Smooth muscle cell (in vitro differentiated cells): ENCODE measurements around the gene UBA52. TPM values are rescaled to one million over a fixed set of nuclear protein-coding genes. Genes with fewer than 3 reads are reported as not detected.
"Not testable (repeated sequence)": the region's sequence is repeated elsewhere in the genome, so short reads cannot be mapped to it uniquely, and the experiment has no call there.

Experiments
- DNase-seq: peaks from one replicate; lab custom pipeline; 2025; ENCODE audit not compliant: unreplicated experiment; lab: John Stamatoyannopoulos, UW
- H2AFZ ChIP-seq: fragments of 200-600 bp; sonication (generic); 2 replicates; pipeline ENCODE4 v1.6.0; 2016; ENCODE audit warnings: antibody characterized with exemption, low read depth, mild to moderate bottlenecking
- H3F3A ChIP-seq: fragments of 200-600 bp; sonication (generic); 2 replicates; pipeline ENCODE4 v1.6.0; 2017; ENCODE audit warnings: antibody characterized with exemption, low read depth
- H3K27ac ChIP-seq: fragments of 200-600 bp; sonication (generic); 2 replicates; pipeline ENCODE4 v1.5.1; 2016; ENCODE audit warnings: low read depth, mild to moderate bottlenecking
- H3K27me3 ChIP-seq: fragments of 200-600 bp; sonication (generic); 2 replicates; pipeline ENCODE4 v1.6.1; 2016; ENCODE audit warnings: low read depth, mild to moderate bottlenecking
- H3K36me3 ChIP-seq: fragments of 200-600 bp; sonication (generic); 2 replicates; pipeline ENCODE4 v1.5.1; 2016; ENCODE audit warnings: low read depth
- H3K4me1 ChIP-seq: fragments of 200-600 bp; sonication (generic); 2 replicates; pipeline ENCODE4 v1.5.1; 2016; ENCODE audit warnings: low read depth
- H3K4me2 ChIP-seq: fragments of 200-600 bp; sonication (generic); 2 replicates; pipeline ENCODE4 v1.6.0; 2016; ENCODE audit warnings: mild to moderate bottlenecking
- H3K4me3 ChIP-seq: fragments of 200-600 bp; sonication (generic); 2 replicates; pipeline ENCODE4 v1.5.1; 2016; ENCODE audit warnings: mild to moderate bottlenecking
- H3K79me2 ChIP-seq: fragments of 200-600 bp; sonication (generic); 2 replicates; pipeline ENCODE4 v1.6.0; 2016; ENCODE audit warnings: low read depth, mild to moderate bottlenecking
- H3K9ac ChIP-seq: fragments of 200-600 bp; sonication (generic); 2 replicates; pipeline ENCODE4 v1.6.0; 2016; ENCODE audit warnings: low read depth
- H3K9me3 ChIP-seq: fragments of 200-600 bp; sonication (generic); replicated peaks from 2 replicates; pipeline ENCODE4 v1.5.1; 2016; ENCODE audit warnings: low read depth
- H4K20me1 ChIP-seq: fragments of 200-600 bp; sonication (generic); 2 replicates; pipeline ENCODE4 v1.6.0; 2016; ENCODE audit warnings: low read depth
- WGBS: methylation state at CpG from one replicate; pipeline ENCODE4 v1.1.7; 2016; ENCODE audit warnings: low lambda C conversion rate; 5-methylcytosine and 5-hydroxymethylcytosine counted together
- polyA plus RNA-seq: library from polyadenylated mRNA; unstranded; fragments of >200 nt; fragmentation: Nextera tagmentation; extraction: Ambion mirVana; gene quantifications from 2 replicates; pipeline ENCODE4 v1.2.1, GENCODE V29; 2016
- total RNA-seq: library from RNA; depleted of rRNA; stranded (reverse); fragments of >200 nt; gene quantifications from 2 replicates; pipeline ENCODE4 v1.2.3, GENCODE V29; 2014
- TF ChIP-seq, protein P1 (sequence below): fragments of 200-600 bp; sonication (generic); IDR thresholded peaks from 2 replicates; pipeline ENCODE4 v1.5.1; 2017; ENCODE audit warnings: borderline replicate concordance, mild to moderate bottlenecking, antibody characterized with exemption; ENCODE audit not compliant: insufficient read depth, poor library complexity, severe bottlenecking

UBA52 gene
- total and polyA plus RNA-seq, 2 experiments from 2014 or later = 752 to 1,086 TPM

DNA sequence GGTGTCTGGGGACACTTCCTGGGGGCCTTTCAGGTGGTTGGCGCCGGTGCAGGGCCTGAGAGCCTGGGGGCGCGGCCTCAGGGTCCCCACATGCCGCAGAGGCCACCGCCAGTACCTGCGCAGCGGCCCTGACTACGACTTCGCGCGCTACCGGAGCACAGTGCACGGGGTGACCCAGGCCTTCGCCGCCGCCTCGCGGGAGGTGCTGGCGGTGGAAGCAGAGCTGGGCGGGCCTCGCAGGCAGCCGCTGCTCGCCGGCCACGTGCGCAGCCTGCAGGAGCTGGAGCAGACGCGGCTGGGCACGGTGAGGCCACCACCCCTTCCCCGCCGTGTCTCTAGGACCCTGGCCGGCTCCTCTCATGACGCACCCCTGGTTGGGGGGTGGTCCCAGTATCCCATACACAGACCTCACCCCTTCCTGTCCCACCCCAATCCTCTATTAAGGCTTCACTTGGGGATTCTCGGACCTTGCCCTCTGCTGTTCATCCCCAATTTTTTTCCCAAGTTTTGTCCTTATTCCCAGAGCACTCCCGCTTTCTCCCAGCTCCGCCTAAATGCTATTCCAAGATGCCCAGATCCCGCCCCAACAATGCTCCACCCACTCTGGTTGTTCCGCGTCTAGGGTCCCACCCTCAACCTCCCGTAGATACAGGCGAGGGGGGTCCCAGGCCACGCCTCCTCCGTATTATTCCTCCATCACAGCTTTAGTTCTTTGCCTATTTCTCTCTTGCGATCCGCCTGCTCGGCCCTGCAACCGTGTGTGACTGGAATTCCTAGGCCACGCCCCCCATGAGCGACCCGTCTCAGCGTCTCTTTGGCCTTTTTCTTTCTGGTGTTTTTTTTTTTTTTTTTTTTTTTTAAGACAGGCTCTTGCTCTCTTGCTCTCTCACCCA, 18.0 kb downstream of the UBA52 start:
- WGBS = 1% methylated on average over 49 of the region's 52 CpGs

DNA sequence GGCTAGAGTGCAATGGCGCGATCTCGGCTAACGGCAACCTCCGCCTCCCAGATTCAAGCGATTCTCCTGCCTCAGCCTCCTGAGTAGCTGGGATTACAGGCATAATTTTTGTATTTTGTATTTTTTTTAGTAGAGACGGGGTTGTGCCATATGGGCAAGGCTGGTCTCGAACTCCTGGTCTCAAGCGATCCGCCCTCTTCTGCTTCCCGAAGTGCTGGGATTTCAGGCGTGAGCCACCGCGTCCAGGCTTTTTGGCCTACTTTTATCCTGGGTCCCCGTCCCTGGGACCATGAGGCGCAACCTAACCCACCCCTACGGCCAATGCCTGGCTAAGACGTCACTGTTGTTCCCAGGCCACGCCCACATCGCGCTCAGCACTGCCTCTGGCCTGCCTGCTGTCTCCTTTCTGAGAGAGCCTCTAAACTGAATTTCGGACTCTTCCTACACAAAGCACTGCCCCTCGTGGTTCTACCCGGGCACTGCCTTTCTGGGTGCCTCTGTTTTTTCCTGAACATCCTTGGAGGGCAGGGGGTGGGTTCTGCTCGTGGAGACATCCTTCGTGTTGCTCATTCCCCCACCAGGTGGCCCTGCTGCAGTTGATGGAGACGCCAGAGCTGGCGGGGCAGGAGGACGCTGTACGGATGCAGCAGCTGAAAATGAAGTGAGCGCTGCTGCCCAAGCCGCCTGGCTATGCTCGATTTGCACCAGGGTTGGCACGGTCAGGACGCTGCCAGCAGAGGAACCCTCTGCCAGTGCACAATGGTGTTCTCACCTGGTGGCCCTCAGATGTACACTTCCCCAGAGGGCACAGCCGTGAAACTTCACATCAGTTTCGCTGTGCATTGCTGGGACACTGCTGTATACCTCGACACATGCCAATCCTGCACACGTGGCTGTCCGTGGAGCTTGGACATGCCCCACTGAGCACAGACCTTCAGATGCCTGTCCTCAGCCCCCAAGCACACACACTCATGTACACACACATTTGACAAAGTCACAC, 18.9 kb downstream of the UBA52 start:
- Histone ChIP-seq H2AFZ (no peak overlapping the region), H3K4me1 (peaks cover 10% of the 10 kb centered on the region), H3K27me3 (no peaks in the 10 kb centered on the region), H3K9ac (no peak overlapping the region), H3K27ac (peak overlapping the region; percentile 71), H3F3A (peaks cover 39% of the 10 kb centered on the region), H3K9me3 (no peaks in the 10 kb centered on the region), H3K36me3 (no peaks in the 10 kb centered on the region), H3K4me3 (peak overlapping the region; percentile 95), H4K20me1 (peaks cover 31% of the 10 kb centered on the region), H3K79me2 (no peaks in the 10 kb centered on the region), H3K4me2 (peak overlapping the region; percentile 96)
- peak; percentile 63 for DNase-seq
- WGBS = 33% methylated on average over 40 of the region's 40 CpGs
- TF ChIP-seq, protein P1, sequence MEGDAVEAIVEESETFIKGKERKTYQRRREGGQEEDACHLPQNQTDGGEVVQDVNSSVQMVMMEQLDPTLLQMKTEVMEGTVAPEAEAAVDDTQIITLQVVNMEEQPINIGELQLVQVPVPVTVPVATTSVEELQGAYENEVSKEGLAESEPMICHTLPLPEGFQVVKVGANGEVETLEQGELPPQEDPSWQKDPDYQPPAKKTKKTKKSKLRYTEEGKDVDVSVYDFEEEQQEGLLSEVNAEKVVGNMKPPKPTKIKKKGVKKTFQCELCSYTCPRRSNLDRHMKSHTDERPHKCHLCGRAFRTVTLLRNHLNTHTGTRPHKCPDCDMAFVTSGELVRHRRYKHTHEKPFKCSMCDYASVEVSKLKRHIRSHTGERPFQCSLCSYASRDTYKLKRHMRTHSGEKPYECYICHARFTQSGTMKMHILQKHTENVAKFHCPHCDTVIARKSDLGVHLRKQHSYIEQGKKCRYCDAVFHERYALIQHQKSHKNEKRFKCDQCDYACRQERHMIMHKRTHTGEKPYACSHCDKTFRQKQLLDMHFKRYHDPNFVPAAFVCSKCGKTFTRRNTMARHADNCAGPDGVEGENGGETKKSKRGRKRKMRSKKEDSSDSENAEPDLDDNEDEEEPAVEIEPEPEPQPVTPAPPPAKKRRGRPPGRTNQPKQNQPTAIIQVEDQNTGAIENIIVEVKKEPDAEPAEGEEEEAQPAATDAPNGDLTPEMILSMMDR = peak; percentile 55

More for the DNA sequence above, 18.0 kb downstream of the UBA52 start:
- TF ChIP-seq, protein P1 = no peak
- Histone ChIP-seq H4K20me1 (peaks cover 22% of the 10 kb centered on the region), H3K36me3 (no peaks in the 10 kb centered on the region), H3K4me1 (peaks cover 2% of the 10 kb centered on the region), H3F3A (peaks cover 35% of the 10 kb centered on the region), H2AFZ (peak overlapping the region; percentile 87), H3K4me2 (peak overlapping the region; percentile 96), H3K9ac (peak overlapping the region; percentile 54), H3K27ac (peak overlapping the region; percentile 71), H3K4me3 (peak overlapping the region; percentile 95), H3K9me3 (no peaks in the 10 kb centered on the region), H3K27me3 (no peaks in the 10 kb centered on the region), H3K79me2 (no peaks in the 10 kb centered on the region)
- DNase-seq = peak; percentile 62

DNA sequence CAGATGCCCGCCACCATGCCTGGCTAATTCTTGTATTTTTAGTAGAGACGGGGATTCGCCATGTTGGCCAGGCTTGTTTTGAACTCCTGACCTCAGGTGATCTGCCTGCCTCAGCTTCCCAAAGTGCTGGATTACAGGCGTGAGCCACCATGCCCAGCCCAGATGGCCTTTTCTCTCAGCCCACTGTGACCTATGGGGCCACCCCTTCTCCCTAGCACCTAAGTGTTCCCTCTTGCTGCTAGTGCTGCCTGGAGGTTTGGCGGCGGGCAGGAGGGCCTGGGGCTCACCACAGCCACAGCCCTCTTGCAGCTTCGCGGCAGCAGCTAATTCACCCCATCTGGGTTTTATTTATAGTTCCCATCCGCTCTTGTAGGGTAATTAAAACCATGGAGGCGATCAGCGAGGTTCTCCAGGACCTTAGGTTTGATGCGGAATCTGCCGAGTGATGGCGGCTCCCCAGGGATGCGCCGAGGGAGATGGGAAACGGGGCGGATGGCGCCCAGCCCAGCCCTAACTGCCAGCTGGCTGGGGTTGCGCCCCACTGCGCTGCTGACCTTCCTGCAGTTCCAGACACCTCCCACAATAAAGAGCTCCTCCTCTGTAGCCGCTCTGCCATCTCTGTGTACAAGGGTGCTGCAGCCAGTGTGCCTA, 20.2 kb downstream of the UBA52 start:
- 94% methylated on average over 22 of the region's 22 CpGs for WGBS
- Histone ChIP-seq H3K9ac (no peak overlapping the region), H3K4me2 (no peak overlapping the region), H3K79me2 (no peaks in the 10 kb centered on the region), H3K27ac (no peak overlapping the region), H3K36me3 (no peaks in the 10 kb centered on the region), H3K4me1 (peaks cover 10% of the 10 kb centered on the region), H2AFZ (no peak overlapping the region), H4K20me1 (peaks cover 41% of the 10 kb centered on the region), H3F3A (peaks cover 39% of the 10 kb centered on the region), H3K9me3 (no peaks in the 10 kb centered on the region), H3K4me3 (no peak overlapping the region), H3K27me3 (no peaks in the 10 kb centered on the region)
- DNase-seq = no peak
- TF ChIP-seq, protein P1 = no peak

DNA sequence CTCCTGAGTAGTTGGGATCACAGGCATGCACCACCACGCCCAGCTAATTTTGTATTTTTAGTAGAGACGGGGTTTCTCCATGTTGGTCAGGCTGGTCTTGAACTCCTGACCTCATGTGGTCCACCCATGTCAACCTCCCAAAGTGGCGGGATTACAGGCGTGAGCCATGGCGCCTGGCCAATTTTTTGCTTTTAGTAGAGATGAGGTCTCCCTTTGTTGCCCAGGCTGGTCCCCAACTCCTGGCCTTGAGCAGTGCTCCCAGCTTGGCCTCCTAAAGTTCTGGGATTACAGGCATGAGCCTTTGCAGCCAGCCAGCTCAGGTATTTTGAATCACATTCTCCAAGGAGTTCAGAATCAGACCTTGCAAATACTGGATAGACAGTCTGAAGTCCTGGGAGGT, 21.1 kb downstream of the UBA52 start:
- H3K4me2 ChIP-seq, H3K4me3 ChIP-seq, H3K27me3 ChIP-seq, H2AFZ ChIP-seq, H3K36me3 ChIP-seq, H3K27ac ChIP-seq, H3K79me2 ChIP-seq, H3K9me3 ChIP-seq, DNase-seq, H3K9ac ChIP-seq: not testable (repeated sequence)
- 95% methylated on average over 5 of the region's 5 CpGs for WGBS
- H3K4me1 ChIP-seq = peaks cover 10% of the 10 kb centered on the region
- H3F3A ChIP-seq = peaks cover 39% of the 10 kb centered on the region
- peaks cover 41% of the 10 kb centered on the region for H4K20me1 ChIP-seq
